HG03135 (cell line): ENCODE measurements around the gene PEAK1.
"Not testable (repeated sequence)": the region's sequence is repeated elsewhere in the genome, so short reads cannot be mapped to it uniquely, and the experiment has no call there.

Experiments used
- ATAC-seq: cut with Tn5 transposase; IDR thresholded peaks from one replicate; pipeline ENCODE4 v1.9.1; 2021; ENCODE audit warnings: mild to moderate bottlenecking, moderate library complexity; ENCODE audit not compliant: unreplicated experiment

The PEAK1 gene

GRCh38 chr15:77312523-77312922 lies 107.4 kb downstream of the PEAK1 start:
- ATAC-seq, result no peak

DNA sequence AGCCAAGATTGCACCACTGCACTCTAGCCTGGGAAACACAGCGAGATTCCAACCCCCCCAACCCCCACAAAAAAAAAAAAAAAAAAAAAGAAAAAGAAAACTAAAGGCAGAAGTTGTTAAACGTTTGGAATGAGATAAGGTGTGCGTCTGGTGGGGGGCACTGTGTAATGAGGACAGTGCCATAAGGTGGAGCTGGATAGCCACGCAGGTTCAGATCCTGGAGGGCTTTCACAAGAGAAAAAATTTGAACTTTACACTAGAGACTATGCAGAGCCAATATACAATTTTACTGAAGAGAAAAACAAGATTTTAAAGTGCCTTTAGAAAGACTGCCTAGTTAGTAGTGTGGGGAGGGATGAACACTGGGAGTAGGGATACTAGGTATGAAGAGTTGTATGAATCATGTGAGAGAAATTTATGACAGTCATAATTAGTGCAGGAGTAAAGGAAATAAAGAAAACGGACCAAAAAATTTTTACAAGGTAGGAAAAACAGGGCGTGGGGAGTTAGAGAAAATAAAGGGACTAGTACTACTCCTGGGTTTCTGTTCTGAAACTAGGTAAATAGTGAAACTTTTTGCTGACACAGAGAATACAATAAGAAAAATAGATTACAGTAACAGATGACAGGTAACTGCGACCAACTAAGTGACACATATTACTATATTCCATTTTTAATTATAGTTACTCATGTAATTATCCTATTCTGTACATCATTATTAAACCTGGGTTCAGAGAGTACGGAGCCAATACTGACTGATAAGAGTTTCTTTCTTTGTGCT lies 108.1 kb downstream of the PEAK1 start:
- ATAC-seq, result no peak

- ATAC-seq, result no peak
These were observed 108.9 kb downstream of the PEAK1 start for GRCh38 chr15:77311020-77311419.

GRCh38 chr15:77309392-77309791 lies 110.5 kb downstream of the PEAK1 start:
- no peak for ATAC-seq

DNA sequence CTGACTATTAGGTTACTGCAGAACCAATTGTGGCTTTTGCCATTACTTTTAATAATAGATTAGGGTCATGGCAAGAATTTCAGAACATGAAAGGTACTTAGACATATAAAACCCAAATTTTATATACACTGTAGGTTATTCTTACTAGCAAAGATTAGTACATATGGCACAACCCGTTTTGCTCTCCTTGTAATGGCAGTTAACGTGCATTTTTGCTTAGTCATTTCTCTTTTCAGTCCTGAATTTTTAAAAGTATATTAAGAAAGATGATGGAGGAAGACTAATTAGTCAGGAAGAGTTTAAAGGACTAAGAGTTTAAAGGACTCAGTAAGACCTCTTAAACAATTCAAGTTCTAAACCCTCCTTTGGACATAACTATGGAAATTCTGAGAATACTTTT lies 114.0 kb downstream of the PEAK1 start:
- no peak for ATAC-seq

DNA sequence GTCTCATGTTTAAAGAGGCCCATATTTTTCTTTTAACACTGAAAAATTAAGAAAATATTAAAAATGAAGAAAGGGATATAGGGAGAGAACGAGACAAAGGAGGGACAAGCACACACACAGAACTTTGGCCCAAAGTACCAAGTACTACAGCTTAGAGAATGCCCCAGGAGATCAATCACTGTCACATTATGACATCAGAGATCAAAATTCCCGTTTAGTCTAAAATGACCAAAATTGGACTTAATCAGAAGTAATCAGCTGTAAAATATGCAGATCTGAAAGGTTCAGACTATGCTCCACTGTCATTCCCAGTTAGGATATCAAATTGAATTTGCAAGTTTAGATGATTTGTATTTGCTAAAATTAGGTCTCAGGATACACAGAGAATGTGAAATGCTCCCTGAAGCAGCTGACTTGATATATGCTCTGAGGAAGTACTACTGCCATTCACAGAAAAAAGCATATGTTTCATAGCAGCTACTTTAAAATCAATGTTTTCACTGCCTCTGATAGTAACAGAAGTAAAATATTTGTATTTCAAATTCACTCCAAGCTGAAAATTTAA lies 123.0 kb downstream of the PEAK1 start:
- ATAC-seq, result no peak

- ATAC-seq, result no peak
These were observed 124.5 kb downstream of the PEAK1 start for GRCh38 chr15:77295446-77295845.

DNA sequence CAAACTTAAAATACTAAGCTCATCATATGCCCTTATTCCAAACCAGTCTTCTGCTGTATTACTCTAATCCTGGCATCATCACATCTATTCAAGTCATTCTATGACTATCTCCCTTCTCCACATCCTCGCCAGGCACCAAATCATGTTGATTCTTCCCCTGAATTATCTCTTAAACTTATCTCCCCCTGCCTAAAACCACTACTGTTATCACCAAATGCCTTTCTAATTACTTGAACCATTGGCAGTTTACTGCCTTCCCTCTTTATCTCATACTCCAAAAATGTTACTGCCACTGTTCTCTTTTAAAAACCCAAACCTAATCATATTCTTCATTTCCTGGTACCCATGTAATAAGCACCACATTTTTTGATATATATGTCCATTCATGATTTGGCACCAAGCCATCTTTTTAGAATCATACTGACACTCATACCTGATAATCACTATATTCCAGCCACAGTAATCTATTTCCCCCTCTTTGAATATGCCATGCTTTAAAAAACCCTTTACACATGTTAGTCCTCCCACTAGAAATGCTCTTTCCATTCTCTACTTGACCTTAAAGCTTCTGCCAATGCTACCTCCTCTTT lies 126.8 kb downstream of the PEAK1 start:
- no peak for ATAC-seq

DNA sequence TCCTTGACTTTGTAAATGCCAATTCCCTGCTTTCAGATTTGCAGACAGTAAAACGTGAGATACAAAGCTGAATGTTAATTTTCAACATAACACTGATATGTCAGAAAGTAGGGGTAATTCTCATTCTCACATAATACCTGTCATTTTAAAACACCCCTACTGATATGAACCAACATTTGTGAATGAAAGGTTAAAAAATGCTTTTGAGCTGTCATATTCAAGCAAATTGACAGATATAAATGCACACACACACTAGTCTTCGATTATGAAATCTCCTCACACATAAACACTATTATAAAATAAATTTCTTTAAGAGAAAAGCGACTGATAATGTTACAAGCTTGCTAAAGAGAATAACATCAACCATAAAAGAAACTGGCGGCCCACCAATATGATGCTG lies 128.8 kb downstream of the PEAK1 start:
- no peak for ATAC-seq

DNA sequence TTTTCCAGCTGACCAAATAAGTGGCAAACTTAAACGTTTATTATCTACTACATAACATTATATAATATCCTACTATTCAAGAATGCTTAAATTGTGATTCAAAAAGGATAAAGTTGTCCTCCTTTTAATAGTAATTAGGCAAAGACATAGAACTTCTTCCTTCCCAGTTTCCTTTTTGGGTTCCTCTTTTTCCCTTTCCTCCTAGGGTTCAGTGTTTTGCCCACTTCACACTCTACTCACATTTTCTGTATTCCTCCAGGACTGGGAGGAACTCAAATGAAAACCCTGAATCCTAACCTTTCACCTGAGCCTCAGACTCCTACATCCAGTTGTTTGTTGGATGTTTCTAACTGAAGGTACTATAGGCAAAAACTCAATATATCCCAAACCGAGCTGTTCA lies 132.5 kb downstream of the PEAK1 start:
- no peak for ATAC-seq

DNA sequence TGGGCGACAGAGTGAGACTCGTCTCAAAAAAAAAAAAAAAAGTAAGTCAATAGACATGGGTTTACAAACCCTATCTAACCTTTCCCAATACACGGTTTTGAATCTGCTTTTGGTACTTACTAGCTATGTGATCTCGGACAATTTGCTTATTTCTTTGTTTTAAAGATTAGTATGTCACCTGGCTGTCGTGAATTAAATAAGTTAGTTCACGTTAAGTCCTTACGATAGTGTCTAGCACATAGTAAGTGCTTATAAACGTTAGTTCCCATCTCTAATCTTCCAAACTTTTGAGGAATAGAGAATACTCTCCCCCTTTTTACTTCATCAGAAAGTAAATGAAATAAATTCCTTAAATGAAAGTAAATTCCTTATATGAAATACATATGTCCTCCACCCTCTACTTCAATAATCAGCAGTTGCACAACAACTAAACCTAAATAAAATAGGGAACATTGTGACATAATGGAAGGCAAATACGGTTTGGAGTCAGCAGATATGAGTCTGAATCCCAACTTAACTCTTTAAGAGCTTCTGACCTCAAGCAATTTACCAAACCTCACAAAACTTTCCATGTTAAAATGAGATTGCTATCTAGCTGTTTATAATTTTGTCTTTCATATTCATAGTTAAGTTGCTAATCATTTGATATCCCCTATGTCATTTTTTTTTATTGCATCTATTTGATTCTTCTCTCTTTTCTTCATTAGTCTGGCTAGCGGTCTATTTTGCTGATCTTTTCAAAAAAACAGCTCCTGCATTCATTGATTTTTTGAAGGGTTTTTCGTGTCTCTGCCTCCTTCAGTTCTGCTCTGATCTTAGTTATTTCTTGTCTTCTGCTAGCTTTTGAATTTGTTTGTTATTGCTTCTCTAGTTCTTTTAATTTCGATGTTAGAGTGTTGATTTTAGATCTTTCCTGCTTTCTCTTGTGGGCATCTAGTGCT lies 134.6 kb downstream of the PEAK1 start:
- ATAC-seq, result no peak

- ATAC-seq, result no peak
These were observed 137.6 kb downstream of the PEAK1 start for GRCh38 chr15:77282333-77282732.

DNA sequence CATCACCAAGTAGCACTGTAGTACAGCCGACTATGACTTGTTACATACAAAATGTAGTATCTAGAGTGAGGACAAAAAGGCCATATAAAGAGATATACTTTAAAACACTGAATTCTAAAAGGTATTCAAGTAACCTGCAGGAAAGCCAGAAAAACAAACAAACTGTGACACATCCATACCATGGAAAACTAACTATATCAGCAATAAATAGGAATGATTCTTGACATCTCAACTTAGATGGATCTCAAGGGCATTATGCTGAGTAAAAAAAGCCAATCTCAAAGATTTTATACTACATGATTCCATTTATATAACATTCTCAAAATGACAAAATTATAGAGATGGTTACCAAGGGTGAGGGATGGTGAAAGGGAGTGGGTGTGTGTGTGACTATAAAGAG lies 143.0 kb downstream of the PEAK1 start:
- no peak for ATAC-seq

DNA sequence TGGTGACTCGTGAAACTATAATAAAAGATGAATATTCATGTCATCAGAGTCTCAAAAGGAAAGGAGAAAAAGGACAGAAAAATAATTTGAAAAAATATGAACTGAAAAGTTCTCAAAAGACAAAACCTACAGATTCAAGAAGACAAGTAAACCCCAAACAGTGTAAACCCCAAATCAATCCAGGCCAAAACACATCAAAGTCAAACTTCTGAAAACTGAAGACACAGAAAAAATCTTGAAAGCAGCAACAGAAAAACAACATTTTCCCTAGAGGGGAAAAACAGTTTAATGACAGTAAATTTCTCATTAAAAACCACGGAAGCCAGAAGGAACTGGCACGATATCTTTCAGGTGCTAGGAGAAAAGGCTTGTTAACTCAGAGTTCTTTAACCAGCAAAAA lies 143.8 kb downstream of the PEAK1 start:
- no peak for ATAC-seq

DNA sequence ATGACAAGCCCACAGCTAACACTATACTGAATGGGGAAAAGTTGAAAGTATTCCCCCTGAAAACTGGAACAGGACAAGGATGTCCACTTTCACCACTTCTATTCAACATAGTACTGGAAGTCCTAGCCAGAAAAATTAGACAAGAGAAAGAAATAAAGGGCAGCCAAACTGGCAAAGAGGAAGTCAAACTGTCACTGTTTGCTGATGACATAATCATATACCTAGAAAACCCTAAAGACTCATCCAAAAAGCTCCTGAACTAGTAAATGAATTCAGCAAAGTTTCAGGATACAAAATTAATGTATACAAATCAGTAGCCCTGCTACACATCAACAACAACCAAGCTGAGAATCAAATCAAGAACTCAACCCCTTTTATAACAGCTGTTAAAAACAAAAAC lies 146.8 kb downstream of the PEAK1 start:
- ATAC-seq, result not testable (repeated sequence)

GRCh38 chr15:77266708-77267386 lies 153.1 kb downstream of the PEAK1 start:
- no peak for ATAC-seq

DNA sequence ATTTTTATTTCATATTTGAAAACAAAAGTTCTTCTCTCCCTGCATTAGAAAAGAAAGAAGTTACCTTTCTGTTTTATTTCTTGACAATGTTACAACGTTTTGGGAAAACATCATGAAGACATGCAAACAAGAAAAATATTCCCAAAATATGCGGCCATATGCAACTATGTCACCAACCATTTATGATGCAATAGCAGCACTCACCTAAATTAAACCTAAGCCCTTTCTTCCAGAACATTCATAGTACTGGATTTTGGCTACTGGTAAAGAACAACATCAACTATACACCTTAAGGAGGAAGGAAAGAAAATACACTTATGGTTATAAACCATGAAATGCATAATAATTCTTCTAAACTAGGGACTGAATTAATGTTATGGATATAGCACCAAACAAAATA lies 164.5 kb downstream of the PEAK1 start:
- no peak for ATAC-seq

DNA sequence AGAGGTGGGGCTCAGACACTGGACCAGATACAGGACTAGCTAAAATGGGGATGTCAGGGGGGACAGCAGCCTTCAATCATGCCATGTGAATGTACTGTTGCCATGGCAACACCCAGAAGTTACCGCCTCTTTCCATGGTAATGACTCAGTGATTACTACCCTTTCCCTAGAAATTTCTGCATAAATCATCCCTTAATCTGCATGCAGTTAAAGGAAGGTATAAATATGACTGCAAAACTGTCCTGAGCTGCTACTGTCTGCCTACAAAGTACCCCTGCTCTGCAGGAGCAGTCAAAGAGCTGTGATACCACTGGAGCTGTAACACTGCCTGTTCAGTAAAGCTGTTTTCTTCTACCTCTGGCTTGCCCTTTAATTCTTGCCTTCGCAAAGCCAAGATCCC lies 168.2 kb downstream of the PEAK1 start:
- ATAC-seq, result no peak

DNA sequence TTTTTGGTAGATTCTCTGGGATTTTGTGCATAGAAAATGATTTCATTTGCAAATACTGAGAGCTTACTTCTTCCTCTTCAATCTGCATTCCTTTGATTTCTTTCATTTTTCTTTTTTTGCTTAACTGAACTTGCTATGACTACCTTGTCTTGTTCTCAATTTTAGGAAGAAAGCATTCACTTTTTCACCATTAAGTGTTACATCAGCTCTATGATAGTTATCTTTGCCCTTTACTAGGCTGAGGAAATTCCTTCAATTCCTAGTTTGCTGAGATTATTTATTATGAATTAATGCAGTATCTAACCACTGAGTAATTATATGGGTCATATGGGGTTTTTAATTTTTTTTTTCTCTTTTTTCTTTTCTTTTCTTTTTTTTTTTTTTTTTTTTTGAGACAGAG lies 172.8 kb downstream of the PEAK1 start:
- no peak for ATAC-seq

DNA sequence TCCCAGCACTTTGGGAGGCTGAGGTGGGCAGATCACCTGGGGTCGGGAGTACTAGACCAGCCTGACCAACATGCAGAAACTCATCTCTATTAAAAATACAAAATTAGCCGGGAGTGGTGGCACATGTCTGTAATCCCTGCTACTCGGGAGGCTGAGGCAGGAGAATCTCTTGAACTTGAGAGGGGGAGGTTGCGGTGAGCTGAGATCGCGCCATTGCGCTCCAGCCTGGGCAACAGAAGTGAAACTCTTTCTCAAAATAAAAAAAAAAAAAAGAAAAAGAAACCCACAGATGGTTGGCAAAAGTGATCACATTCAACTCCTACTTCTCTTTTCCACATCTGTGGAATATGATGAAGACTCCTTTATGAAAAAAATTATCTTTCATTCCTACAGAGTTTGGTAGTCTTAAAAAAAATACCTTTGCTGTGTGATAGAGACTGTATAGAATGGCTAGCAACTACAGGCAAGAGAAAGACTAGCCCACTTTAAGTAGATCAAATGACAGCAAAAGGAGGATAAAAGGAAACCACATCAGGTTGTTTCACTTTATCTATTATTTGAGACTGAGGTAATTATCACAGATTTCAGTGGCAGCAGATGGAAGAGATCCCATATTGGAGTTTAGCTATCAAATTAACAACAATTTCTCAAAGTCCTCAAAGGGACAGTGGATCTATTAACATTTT lies 176.0 kb downstream of the PEAK1 start:
- ATAC-seq, result no peak
